ENCODE results near the gene TACC2. TPM values are rescaled to one million over a fixed set of nuclear protein-coding genes. Genes with fewer than 3 reads are reported as not detected.
A peak's percentile ranks its signal among the peaks of the same experiment; 100 is the strongest.

TACC2 gene
- total and polyA plus RNA-seq, 2 experiments from 2014 or later, result 30.8 to 35.9 TPM

GRCh38 chr10:122044713-122045112, 55.8 kb downstream of the TACC2 start (continued):
- no peak for TF ChIP-seq ZNF462 (CRISPR knock-in tag; IDR thresholded peaks at IDR 0.05)
- TF ChIP-seq ETS1 (IDR thresholded peaks at IDR 0.05), result no peak
- TF ChIP-seq, protein P1, sequence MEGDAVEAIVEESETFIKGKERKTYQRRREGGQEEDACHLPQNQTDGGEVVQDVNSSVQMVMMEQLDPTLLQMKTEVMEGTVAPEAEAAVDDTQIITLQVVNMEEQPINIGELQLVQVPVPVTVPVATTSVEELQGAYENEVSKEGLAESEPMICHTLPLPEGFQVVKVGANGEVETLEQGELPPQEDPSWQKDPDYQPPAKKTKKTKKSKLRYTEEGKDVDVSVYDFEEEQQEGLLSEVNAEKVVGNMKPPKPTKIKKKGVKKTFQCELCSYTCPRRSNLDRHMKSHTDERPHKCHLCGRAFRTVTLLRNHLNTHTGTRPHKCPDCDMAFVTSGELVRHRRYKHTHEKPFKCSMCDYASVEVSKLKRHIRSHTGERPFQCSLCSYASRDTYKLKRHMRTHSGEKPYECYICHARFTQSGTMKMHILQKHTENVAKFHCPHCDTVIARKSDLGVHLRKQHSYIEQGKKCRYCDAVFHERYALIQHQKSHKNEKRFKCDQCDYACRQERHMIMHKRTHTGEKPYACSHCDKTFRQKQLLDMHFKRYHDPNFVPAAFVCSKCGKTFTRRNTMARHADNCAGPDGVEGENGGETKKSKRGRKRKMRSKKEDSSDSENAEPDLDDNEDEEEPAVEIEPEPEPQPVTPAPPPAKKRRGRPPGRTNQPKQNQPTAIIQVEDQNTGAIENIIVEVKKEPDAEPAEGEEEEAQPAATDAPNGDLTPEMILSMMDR (conservative IDR thresholded peaks at IDR 0.05; ENCODE audit: low read depth in 2 of 2), result no peak

DNA sequence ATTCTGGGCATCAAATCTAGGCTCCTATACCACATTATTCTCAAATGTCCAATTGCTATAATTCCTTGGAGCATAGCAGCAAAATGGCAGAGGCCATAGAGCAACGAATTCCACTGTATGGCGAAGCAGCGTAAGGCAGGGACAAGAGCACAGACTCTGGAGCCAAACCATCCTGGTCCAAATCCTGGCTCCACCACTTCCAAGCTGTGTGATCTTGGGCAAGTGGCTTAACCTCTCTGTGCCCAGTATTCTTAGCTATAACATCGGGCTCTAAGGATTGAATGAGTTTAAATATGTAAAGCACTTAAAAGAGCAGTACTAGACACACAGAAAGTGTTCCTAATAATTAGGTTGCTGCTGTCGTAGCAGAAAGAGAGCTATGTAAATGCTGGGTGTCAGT, 56.2 kb downstream of the TACC2 start:
- Histone ChIP-seq H3K9me2 (ENCODE audit: insufficient read depth) (no peaks in the 10 kb centered on the region), H3K4me2 (peak overlapping the region; percentile 58; the same call in 1 of the 2 replicates), H4K20me1 (replicated peaks; ENCODE audit: insufficient read depth) (no peaks in the 10 kb centered on the region), H2AFZ (peak overlapping the region; percentile 80), H3K79me2 (replicated peaks; ENCODE audit: insufficient read depth) (no peaks in the 10 kb centered on the region), H3K4me3 (peak overlapping the region; percentile 33; the same call in 1 of the 2 replicates), H3F3A (replicated peaks; ENCODE audit: low read depth) (no peaks in the 10 kb centered on the region; the same call in 1 of the 2 replicates), H3K27me3 (ENCODE audit: insufficient read depth) (no peaks in the 10 kb centered on the region), H3K27ac (ENCODE audit: low read depth) (peak overlapping the region; percentile 72; the same call in 1 of the 2 replicates), H3K36me3 (ENCODE audit: insufficient read depth) (no peaks in the 10 kb centered on the region), H3K4me1 (ENCODE audit: insufficient read depth) (peaks cover 19% of the 10 kb centered on the region)
- no peaks in the 10 kb centered on the region for H3K9me3 Mint-ChIP-seq
- no peaks in the 10 kb centered on the region for H3K36me3 Mint-ChIP-seq (ENCODE audit: low read depth)
- H3K27ac Mint-ChIP-seq, result no peak overlapping the region
- ATAC-seq (no peak), DNase-seq (ENCODE audit: low spot score) (no peak)
- H3K27me3 Mint-ChIP-seq (ENCODE audit: insufficient read depth, low read depth, poor library complexity), result peaks cover 2% of the 10 kb centered on the region
- peaks cover 31% of the 10 kb centered on the region for H3K4me1 Mint-ChIP-seq
- H3K4me3 Mint-ChIP-seq, result peak overlapping the region; percentile 56; the same call in 1 of the 3 replicates
- no peak for TF ChIP-seq EZH2 (IDR thresholded peaks at IDR 0.05; ENCODE audit: low read depth, unreplicated experiment)
- no peak for TF ChIP-seq STAT1 (IDR thresholded peaks at IDR 0.05; ENCODE audit: unreplicated experiment)
- TF ChIP-seq CREB1 (CRISPR knock-in tag; IDR thresholded peaks at IDR 0.05; ENCODE audit: low read depth), result no peak
- no peak for TF ChIP-seq ZNF462 (CRISPR knock-in tag; IDR thresholded peaks at IDR 0.05)
